Subcutaneous abdominal adipose tissue (tissue), 5 donors: ENCODE results near the gene MMP17.

ENCODE experiments used
- H3K27ac ChIP-seq: one replicate; pipeline ENCODE4 v1.7.0; 2013; ENCODE audit warnings: low read depth, mild to moderate bottlenecking, inconsistent platforms, low read length, moderate library complexity
- H3K27me3 ChIP-seq, 5 donors: one replicate each; pipeline ENCODE4 v1.7.0; 2013; ENCODE audit warnings: low read length in 5 of 5, inconsistent platforms in 1 of 5; ENCODE audit not compliant: control insufficient read depth in 5 of 5, insufficient read depth in 4 of 5
- H3K36me3 ChIP-seq, 5 donors: one replicate each; pipeline ENCODE4 v1.7.0; 2013; ENCODE audit warnings: low read length in 5 of 5; ENCODE audit not compliant: control insufficient read depth in 5 of 5, insufficient read depth in 5 of 5
- H3K4me1 ChIP-seq, 5 donors: one replicate each; pipeline ENCODE4 v1.7.0; 2013; ENCODE audit warnings: low read length in 5 of 5, mild to moderate bottlenecking in 3 of 5, moderate library complexity in 1 of 5; ENCODE audit not compliant: control insufficient read depth in 5 of 5, insufficient read depth in 5 of 5
- H3K4me3 ChIP-seq, 5 donors: one replicate each; pipeline ENCODE4 v1.7.0; 2013; ENCODE audit warnings: low read length in 5 of 5, low read depth in 1 of 5
- H3K9ac ChIP-seq, 5 donors: one replicate each; pipeline ENCODE4 v1.7.0; 2013; ENCODE audit warnings: low read length in 5 of 5, mild to moderate bottlenecking in 4 of 5, moderate library complexity in 3 of 5
- H3K9me3 ChIP-seq, 5 donors: one replicate each; pipeline ENCODE4 v1.7.0; 2013; ENCODE audit warnings: low read length in 5 of 5; ENCODE audit not compliant: control insufficient read depth in 5 of 5
- donor health status: healthy.
- donor health status: healthy.
- donor health status: healthy.
- donor health status: healthy.
- donor health status: healthy.

MMP17 gene

GRCh38 chr12:131844656-131845055, 16.5 kb downstream of the MMP17 start:
- H3K4me3 ChIP-seq: no peak overlapping the region
- H3K4me1 ChIP-seq: peaks cover 0 to 2% (median 0%) of the 10 kb centered on the region in 5 donors
- no peak overlapping the region for H3K27ac ChIP-seq
- no peak overlapping the region for H3K9ac ChIP-seq
- no peaks in the 10 kb centered on the region for H3K27me3 ChIP-seq
- H3K36me3 ChIP-seq: peaks cover 0 to 67% (median 24%) of the 10 kb centered on the region in 5 donors
- H3K9me3 ChIP-seq: no peaks in the 10 kb centered on the region

GRCh38 chr12:131845121-131845520, 16.9 kb downstream of the MMP17 start:
- H3K4me3 ChIP-seq: no peak overlapping the region
- H3K36me3 ChIP-seq: peaks cover 0 to 69% (median 24%) of the 10 kb centered on the region in 5 donors
- no peak overlapping the region for H3K27ac ChIP-seq
- no peak overlapping the region for H3K9ac ChIP-seq
- H3K4me1 ChIP-seq: peaks cover 0 to 2% (median 0%) of the 10 kb centered on the region in 5 donors
- H3K27me3 ChIP-seq: no peaks in the 10 kb centered on the region
- no peaks in the 10 kb centered on the region for H3K9me3 ChIP-seq

DNA sequence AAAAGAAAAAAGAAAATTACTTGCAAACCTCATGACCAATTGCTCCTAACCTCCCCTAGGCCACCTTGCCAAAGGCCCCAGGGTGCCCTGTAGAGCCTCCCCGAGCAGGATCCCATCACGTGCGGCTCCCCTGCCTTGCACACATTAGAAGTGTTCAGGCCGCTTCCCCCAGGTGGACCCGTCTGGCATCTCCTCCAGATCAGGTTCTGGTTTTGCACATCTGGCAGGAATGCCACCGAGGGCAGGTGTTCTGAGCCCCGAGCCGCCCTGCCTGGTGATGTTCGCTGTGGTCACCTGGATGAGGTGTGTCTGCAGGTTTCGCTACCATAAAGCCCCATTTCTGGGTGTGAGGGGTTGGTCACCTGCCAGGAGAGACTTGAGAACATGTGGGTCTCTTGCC, 19.3 kb downstream of the MMP17 start:
- H3K9ac ChIP-seq: no peak overlapping the region
- no peaks in the 10 kb centered on the region for H3K9me3 ChIP-seq
- H3K36me3 ChIP-seq: peaks cover 0 to 63% (median 11%) of the 10 kb centered on the region in 5 donors
- no peaks in the 10 kb centered on the region for H3K4me1 ChIP-seq
- peaks cover 0 to under 1% (median 0%) of the 10 kb centered on the region in 5 donors for H3K27me3 ChIP-seq
- H3K27ac ChIP-seq: no peak overlapping the region
- H3K4me3 ChIP-seq: no peak overlapping the region

- Histone ChIP-seq H3K9ac (no peak overlapping the region), H3K27ac (no peak overlapping the region), H3K4me3 (no peak overlapping the region), H3K27me3 (peaks cover 0 to 3% (median 0%) of the 10 kb centered on the region in 5 donors), H3K9me3 (no peaks in the 10 kb centered on the region), H3K36me3 (peaks cover 0 to 60% (median 11%) of the 10 kb centered on the region in 5 donors), H3K4me1 (no peaks in the 10 kb centered on the region)
These were observed 20.6 kb downstream of the MMP17 start for GRCh38 chr12:131848753-131849152.

DNA sequence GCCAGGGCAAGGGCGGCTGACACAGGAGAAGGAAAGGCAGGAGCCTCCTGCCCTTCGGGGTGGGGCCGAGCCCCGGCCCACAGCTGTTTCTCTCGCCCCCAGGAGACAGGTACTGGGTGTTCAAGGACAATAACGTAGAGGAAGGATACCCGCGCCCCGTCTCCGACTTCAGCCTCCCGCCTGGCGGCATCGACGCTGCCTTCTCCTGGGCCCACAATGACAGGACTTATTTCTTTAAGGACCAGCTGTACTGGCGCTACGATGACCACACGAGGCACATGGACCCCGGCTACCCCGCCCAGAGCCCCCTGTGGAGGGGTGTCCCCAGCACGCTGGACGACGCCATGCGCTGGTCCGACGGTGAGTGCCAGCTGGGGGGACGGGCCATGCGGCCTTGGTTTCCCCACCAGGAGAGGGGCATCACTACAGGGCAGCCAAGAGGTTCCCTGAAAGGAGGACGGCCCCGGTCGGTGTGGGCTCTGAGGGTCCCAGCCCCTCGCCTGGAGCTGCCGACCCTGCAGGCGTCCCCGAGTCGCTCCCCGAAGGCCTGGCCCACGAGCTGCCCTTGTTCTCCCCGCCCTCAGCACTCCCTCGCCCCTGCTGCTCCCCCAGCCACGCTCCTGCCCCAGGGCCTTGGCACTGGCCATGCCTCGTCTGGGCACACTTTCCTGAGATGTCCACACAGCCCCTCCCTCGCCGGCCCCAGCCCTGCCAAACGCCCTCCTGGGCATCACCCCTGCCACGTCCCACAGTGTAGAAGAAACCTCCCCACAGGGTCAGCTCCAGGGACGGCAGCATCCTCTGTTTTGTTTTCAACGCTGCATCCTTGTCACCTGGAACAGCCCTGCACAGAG, 21.7 kb downstream of the MMP17 start:
- H3K9ac ChIP-seq: no peak overlapping the region
- H3K27me3 ChIP-seq: peaks cover 0 to 15% (median 0%) of the 10 kb centered on the region in 5 donors
- no peak overlapping the region for H3K4me3 ChIP-seq
- no peak overlapping the region for H3K27ac ChIP-seq
- peaks cover 0 to 3% (median 0%) of the 10 kb centered on the region in 5 donors for H3K9me3 ChIP-seq
- peaks cover 0 to 48% (median 11%) of the 10 kb centered on the region in 5 donors for H3K36me3 ChIP-seq
- no peaks in the 10 kb centered on the region for H3K4me1 ChIP-seq

GRCh38 chr12:131850856-131851559, 22.8 kb downstream of the MMP17 start:
- Histone ChIP-seq H3K9ac (no peak overlapping the region), H3K27me3 (peaks cover 0 to 26% (median 3%) of the 10 kb centered on the region in 5 donors), H3K36me3 (peaks cover 0 to 37% (median 5%) of the 10 kb centered on the region in 5 donors), H3K27ac (no peak overlapping the region), H3K4me3 (no peak overlapping the region), H3K4me1 (no peaks in the 10 kb centered on the region), H3K9me3 (peaks cover 0 to 3% (median 0%) of the 10 kb centered on the region in 5 donors)

GRCh38 chr12:131851741-131852550, 23.8 kb downstream of the MMP17 start:
- Histone ChIP-seq H3K36me3 (peaks cover 0 to 32% (median 4%) of the 10 kb centered on the region in 5 donors), H3K4me1 (no peaks in the 10 kb centered on the region), H3K9ac (no peak overlapping the region), H3K4me3 (no peak overlapping the region), H3K27me3 (peaks cover 0 to 31% (median 8%) of the 10 kb centered on the region in 5 donors), H3K27ac (no peak overlapping the region), H3K9me3 (peaks cover 0 to 3% (median 0%) of the 10 kb centered on the region in 5 donors)

- Histone ChIP-seq H3K27me3 (peaks cover 0 to 31% (median 8%) of the 10 kb centered on the region in 5 donors), H3K27ac (no peak overlapping the region), H3K4me3 (no peak overlapping the region), H3K9me3 (peaks cover 0 to 3% (median 0%) of the 10 kb centered on the region in 5 donors), H3K9ac (no peak overlapping the region), H3K4me1 (no peaks in the 10 kb centered on the region), H3K36me3 (peaks cover 0 to 28% (median 4%) of the 10 kb centered on the region in 5 donors)
These were observed 24.5 kb downstream of the MMP17 start for GRCh38 chr12:131852551-131853299.
